Fibroblast of skin of left quadriceps (primary cell): Measurements from ENCODE around the gene ACAT1.
"Not testable (repeated sequence)": the region's sequence is repeated elsewhere in the genome, so short reads cannot be mapped to it uniquely, and the experiment has no call there.

Experiments
- DNase-seq, 2 experiments: peaks; one replicate each; pipeline ENCODE4 v3.0.0-alpha.2; 2013; ENCODE audit warnings: low read depth in 2 of 2

ACAT1 gene

DNA sequence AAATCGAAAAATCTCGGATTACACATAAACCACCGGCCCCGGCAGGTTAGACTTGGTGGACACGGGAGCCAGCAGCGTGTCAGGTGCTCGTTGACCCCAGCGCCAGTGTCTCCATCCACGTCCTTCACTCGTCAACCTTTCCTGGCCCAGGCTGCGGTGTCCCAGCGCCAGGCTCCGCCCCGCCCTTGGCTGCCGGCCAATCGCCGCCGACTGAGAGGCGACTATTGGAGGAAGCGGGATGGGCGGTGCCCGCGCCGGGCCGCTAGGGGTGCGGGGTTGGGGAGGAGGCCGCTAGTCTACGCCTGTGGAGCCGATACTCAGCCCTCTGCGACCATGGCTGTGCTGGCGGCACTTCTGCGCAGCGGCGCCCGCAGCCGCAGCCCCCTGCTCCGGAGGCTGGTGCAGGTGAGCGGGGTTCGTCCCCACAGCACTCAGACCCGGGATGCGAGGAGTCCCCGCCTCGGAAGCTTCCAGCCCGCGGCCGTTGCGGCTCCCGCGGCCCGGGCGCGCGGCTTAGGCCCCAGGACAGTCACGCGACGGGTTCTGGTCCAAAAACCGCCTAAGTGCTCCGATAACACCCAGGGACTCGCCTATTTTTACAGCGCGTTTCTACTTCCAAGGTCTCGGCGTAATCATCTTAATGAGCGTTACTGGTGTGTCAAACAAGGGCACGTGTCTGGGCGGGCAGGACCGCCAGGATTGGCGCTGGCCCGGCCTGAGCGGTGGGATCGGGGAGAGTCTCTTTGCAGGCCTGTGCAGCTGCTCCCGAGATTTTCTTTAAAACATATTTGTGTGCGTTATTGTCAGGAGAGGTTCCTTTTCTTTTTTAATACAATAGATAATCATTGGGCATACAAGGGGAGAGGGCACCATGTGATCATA lies at the start of gene ACAT1:
ACAT1 (plus strand) TSS at position 294 of the 882 bp plus-strand sequence; CDS start at position 334, 40 bp downstream.
- DNase-seq, result peak; percentile 76 to 78

DNA sequence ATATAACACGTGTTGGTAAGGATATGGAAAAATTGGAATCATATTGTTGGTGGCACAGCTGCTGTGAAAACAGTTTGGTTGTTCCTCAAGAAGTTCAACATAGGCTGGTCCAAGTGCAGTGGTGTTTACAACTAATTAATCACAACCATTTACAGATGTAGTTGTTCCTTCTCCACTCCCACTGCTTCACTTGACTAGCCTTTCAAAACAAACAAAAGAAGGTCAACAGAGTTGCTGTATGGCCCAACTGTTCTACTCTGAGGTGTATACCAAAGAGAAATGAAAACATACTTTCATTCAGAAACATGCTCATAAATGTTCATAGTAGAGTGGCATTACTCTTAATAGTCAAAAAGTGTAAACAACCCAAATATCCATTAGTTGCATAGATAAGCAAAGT lies 36.6 kb upstream of the ACAT1 start:
- no peak for DNase-seq

DNA sequence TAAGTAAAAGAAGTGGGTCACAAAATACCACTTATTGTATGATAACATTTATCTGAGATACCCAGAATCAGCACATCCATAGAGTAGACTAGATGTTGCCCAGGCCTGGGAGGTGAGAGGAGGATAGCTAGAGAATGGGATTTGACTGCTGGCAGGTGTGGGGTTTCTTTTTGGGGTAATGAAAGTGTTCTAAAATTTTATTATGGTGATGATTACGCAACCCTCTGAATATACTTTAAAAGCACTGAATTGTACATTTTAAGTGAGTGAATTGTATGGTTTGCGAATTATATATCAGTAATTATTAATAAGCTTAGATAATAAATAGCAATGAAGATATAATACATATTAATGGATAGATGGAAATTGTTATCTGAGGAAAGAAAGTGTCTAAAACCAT lies 35.7 kb upstream of the ACAT1 start:
- DNase-seq, result no peak

DNA sequence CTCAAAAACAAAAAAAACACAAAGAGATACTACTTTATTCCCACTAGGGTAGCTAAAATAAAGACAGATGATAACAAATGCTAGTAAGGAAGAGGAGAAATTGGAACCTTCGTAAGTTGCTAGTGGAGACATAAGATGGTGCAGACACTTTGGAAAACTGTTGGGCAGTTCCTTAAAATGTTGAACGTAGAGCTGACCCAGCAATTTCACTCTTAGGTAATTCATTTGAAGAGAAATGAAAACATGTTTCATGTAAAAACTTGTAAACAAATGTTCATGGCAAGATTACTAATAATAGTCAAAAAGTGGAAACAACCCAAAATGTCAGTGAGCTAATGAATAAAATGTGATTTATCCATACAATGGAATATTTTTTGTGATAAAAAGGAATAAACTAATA lies 29.2 kb upstream of the ACAT1 start:
- no peak for DNase-seq

DNA sequence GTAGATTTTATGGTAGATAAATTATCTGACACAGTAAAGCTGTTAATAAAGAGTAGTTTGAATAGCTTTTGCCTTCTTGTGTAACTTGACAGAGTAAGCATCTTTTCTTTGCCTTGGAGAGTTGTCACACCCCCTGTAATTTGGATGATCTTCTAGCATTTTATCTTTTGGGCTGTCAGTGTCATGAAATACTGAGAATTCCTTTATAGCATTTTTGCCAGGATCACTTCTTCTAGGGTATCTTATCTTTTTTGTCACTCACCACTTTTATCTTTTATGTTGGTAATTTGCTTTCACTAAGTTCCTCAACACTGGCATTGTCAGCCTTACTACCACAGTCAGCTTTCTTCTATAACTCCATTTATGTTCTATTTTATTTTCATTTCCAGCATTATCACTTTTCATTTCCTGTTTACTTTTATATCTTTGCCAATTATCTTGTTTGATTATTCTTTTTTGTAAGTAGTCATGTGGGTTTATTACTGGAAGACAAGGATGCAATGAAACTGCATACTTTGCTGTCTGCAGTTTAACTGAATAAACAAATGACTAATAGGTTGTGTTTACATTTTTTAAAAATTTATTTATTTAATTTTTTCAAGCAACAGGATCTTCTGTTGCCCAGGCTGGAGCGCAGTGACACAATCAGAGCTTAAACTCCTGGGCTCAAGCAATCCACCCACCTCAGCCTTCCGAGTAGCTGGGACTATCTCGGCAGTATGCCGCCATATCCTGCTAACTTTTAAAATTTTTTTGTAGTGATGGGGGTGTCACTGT lies 28.1 kb upstream of the ACAT1 start:
- DNase-seq, result no peak

DNA sequence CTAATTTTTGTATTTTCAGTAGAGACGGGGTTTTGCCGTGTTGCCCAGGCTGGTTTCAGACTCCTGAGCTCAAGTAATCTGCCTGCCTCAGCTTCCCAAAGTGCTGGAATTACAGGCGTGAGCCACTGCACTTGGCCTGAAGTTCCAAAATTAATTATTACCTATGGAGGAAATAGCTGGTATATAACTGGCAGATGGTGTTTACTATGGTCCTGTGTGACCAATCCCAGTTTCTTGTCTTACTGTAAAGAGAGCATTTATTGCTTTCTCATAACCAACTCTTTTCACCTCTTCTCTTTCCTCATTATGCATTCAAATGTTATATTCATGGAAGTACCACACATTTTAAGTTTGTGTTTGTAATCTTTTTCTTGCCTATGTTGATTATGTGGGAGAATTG lies 24.2 kb upstream of the ACAT1 start:
- DNase-seq, result no peak

DNA sequence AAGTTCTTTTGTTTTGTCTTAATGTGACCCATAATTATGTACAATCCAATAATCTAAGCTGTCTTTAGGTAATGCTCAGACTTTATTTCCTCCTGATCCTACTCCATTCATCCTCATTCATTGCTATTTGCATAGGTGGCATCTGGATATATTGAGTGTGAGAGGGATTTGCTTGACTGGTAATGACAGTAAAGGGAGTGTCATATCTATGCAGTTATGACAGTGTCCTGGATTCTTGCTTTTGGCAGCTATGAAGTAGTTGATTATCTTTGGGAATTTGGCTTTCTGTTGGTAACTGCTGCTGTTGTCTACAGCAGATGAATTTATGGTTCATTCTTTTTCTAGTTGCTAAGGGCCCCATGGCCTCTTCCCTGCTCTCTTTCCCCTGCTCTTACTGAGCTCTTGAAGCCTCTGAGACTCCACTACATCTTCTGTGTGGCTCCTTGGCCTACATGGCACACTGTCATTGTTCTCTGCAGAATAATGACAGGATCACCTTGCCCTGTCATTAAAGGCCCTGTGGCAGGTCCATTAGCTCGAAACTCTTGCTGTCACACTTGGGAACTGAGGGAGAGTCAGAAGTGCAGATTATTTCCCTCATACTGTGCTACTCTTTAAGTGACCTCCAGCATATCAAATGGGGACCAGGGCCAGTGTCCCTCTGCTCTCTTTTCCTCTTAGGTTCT lies 20.1 kb upstream of the ACAT1 start:
- DNase-seq, result no peak

DNA sequence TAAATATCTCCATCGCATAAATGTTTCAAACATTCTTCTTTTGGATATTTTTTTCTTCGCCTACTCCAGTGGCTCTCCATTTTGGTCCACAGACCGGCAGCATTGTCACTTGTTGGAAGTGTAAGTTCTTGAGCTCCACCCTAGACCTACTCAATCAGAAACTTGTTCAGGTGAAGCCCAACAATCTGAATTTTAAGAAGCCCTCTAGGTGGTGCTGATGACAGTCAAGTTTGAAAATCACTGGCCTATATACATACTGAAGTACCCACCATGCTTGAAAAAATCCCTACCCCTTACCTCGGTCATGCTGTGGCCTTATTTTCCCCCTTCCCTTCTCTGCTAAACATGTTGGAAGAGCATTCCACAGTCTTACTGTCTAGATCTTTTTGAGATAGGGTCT lies 10.2 kb upstream of the ACAT1 start:
- DNase-seq, result no peak

DNA sequence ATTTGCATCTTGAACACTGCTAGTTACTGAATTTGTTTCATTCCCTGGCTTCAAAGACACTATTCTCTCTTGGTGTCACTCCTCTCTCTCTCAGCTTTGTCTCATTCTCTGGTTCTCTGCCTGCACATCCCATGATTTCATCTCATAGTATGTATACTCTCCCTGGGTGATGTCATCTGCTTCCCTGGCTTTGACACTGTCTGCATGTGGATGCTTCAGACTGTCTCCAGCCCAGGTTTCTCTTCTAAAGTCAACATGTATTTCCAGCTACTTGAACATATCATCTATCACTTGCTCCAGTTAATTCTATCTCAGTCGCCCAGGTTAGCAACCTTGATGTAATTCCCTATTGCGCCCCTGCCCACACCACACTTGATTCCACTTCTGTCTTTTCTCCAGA lies 9.3 kb upstream of the ACAT1 start:
- DNase-seq, result no peak

DNA sequence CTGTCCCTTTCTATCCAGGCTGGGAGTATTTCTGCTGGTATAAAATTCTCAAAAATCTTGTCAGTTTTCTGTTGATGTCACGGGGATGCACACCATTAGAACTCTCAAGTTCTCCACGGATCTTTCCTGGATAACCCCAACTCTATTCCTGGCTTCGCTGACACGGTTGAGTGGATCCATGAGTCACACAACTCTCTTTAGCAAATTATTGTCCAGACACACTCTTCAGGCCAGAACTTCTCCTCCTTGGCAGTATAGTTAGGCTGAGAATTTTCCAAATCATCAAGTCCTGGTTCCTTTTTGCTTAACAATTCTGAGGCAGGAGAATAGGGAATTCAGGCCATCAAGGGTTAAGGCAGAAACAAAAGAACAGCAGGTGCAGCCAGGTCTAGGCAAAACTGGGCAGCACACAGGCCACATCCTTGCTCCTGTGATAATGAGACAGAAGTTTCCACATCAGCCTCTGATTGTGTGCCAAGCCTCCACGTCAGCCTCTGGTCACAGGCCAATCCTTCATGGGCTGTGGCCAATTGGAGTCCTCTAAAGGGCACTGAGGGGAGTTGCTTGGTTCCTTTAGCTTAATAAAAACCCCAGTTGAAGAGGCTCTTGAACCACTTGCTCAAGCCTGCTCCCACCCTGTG lies 5.7 kb upstream of the ACAT1 start:
- peak; percentile 55 to 57 for DNase-seq

DNA sequence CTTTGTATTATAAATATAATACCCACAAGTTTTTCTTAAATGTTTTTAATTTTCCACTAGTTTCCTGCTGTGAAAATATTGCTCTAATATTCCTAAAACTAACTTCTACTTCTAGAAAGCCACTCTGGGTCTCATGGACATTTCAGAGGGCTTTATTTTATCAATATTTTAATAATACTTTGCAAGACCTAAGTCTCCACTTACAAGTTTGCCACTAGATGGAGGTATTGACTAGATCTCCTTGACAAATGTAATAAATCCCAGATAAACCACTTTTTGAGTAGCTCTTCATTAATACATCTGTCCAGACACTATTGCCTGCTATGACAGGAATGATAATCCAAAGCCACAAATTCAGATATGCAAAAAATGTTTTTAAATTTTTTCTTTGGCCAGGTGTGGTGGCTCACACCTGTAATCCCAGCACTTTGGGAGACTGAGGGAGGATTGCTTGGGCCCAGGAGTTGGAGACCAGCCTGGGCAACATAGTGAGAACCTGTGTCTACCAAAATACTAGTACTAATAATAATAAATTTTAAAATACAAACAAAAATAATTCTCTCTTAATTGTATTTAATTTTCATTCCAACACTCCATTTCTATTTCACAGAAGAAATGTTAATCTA lies 3.5 kb upstream of the ACAT1 start:
- DNase-seq, result peak; percentile 46 to 48

DNA sequence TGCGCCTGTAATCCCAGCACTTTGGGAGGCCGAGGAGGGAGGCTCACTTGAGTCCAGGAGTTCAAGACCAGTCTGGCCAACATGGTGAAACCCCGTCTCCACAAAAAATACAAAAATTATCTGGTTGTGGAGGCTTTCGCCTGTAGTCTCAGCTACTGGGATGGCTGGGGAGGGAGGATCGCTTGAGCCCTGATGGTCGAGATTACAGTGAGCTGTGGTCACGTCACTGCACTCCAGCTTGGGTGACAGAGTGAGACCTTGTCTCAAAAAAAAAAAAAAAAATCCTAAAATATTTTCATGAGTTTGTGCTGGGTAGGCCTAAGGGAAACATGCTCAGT lies 462 bp upstream of the ACAT1 start:
- DNase-seq, result not testable (repeated sequence)

DNA sequence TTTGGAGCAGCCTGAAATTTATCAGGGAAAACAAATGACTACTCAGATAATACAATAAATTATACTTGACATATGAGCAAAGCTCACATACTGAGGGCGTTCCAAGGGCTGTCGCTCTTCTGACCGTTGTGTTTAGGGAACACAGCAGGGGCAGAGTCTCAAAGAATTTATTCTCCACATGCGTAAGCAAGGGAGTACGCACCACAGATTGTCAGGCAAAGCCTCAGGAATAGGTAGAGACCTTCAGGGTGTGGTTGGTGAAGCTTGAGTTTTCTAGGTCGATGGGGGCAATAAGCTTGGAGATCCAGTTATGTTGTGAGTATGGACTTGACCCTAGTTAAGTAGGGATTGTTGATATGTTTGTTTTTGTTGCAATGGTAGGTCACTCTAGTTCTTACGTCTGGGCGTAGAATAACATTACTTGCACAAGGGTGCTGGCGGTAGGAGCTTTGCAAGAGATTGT lies 830 bp downstream of the ACAT1 start:
- DNase-seq, result no peak

DNA sequence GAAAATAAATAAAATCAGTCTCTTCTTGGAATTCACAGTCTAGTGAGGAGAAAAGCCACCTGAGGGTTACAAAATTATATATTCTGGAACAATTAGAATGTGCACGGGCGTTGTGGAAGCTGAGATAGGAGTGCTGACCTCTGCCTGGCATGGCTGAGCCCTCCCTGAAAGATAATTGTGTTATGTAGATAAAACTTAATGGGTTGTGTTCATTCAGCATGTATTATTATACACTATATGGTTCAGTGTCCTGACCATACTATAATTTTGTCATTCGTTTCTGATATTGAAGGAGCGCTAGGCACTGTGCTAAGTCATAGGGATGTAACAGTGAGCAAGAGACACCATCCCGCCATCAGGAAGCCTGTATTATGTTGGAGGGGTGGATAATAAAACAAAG lies 3.7 kb downstream of the ACAT1 start:
- DNase-seq, result no peak

DNA sequence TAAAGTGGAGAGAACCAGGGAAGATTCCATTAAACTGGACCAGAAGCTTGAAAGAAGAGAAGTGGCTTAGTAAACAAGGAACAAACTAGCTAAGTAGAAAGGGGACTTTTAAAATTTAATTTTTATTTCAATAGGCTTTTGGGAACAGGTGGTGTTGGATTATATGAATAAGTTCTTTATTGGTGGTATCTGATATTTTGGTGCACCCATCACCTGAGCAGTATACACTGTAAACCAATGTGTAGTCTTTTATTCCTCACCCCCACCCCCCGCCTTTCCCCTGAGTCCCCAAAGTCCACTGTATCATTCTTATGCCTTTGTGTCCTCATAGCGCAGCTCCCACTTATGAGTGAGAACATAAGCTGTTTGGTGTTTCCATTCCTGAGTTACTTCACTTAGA lies 7.4 kb downstream of the ACAT1 start:
- DNase-seq, result no peak

DNA sequence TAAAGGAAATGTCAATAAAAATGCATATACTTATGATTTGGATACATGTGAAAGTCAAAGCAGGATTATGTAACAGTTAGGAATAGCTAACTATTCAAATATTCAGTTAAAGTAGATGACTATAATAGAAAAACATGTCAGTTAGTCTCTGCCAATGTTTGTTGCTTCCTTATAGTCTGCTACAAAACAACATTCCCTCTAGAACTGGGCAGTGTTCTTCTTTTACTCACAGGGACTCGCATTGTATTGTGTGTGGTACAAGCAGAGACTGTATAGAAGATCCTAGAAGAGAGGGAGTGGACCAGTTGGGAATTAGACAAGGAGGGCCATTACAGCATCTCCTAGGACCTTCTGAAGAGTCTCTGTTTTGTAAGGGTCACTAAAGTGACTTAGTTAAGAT lies 10.6 kb downstream of the ACAT1 start:
- DNase-seq, result no peak

DNA sequence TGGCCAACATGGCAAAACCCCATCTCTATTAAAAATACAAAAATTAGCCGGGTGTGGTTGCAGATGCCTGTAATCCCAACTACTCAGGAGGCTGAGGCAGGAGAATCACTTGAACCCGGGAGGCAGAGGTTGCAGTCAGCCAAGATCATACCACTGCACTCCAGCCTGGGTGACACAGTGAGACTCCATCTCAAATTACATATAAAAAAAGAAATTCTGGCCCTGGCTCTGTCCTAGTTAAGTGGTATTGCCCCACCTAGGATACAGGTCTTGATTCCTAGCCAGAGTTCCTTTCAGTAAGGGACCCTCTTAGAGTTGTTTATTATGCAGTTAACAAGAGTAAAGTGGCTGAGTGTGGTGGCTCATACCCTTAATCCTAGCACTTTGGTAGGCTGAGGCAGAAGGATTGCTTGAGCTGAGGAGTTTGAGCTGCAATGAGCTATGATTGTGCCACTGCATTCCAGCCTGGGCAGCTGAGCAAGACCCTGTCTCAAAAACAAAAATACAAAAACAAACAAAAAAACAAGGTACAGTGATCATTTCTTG lies 11.7 kb downstream of the ACAT1 start:
- DNase-seq, result not testable (repeated sequence)

DNA sequence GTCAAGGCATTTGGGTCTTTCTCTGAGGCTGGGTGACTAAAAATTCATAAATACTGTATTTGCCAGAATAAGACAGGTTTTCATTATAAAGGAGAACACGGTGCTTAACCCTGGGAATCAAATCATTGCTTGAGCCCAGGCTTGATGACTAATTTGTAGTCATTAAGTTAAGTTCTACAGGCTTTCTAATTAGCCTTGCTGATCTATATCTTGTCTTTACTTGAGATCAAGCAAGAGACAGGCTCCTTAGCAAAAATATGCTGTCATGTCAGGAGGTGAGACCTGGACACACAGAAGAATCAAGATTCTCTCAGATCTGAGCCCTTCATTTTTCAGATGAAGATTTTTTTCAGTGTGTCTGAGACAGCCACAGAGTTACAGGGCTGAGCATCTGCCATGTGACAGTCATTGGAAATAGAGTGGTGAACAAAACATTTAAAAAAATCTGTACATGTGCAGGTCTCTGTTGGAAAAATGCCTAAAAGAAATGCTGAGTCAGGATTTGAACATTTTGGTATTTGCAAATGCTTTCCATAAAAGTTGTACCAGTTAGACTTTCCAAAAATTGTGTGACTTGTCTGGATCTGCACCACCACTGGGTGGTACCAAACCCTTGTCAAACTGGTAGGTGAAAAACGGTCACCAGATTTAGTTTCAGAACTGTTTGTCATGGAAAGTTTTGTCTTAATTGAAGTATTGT lies 14.6 kb downstream of the ACAT1 start:
- DNase-seq, result peak in 1 of 2 experiments; percentile 9

DNA sequence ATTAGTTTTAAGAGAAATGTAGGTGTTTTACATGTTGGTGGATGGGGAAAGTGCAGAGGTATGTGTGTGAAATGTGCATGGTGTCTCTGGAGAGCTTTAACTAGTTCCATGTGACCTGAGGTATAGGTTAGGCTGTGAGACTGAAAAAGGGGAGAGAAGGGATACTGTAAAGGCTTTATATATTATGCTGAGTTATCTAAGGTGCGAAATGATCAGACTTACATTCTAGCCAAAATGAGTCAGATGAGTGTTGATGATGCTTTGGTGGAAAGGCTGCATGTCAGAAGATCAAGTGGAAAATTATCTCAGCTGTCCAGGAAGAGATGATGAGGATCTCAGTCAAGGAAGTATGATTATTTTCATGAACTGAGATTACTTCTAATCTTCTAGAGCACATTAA lies 15.8 kb downstream of the ACAT1 start:
- DNase-seq, result no peak

DNA sequence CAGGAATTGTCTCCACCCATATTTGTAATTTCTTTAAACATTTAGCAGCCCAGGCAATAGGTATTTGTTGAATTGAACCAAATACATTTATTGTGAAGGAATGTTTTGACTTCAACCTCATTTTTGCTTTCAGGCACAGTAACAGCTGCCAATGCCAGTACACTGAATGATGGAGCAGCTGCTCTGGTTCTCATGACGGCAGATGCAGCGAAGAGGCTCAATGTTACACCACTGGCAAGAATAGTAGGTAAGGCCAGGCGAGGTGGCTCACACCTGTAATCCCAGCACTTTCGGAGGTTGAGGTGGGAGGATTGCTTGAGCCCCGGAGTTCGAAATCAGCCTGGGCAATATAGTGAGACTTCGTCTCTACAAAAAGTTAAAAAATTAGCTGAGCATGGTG lies 20.9 kb downstream of the ACAT1 start:
- no peak for DNase-seq

DNA sequence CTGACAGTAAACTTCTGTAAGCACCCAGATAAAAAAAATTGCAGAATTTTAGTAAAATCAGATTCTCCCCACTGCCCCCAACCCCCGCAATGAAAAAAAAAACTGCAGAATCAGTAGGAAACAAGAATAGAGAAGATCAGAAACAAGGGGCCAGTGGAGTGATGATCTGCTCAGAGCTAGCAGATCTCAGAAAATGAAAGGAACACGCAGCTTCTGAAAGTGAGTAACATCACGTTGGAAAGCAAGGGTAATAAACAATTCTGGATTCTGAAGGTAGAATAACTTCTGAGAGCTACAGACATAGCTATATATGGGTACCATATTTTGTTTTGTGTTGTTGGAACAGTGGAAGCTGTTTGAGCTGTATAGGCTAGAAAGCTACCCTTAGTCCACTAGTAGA lies 23.2 kb downstream of the ACAT1 start:
- no peak for DNase-seq
